K562 (cell line): Measurements from ENCODE around the gene ANKRD24. TPM values are rescaled to one million over a fixed set of nuclear protein-coding genes. Genes with fewer than 3 reads are reported as not detected.

Source experiments
- CHD7 ChIP-seq: fragments of 200-600 bp; sonication (generic); IDR thresholded peaks from one replicate; pipeline ENCODE4 v1.6.1; 2012; ENCODE audit warnings: mild to moderate bottlenecking, low read depth, low read length, inconsistent platforms
- ETV1 ChIP-seq: fragments of 450-650 bp; conservative IDR thresholded peaks from 2 replicates; pipeline ENCODE4 v1.6.1; 2016; ENCODE audit warnings: missing genetic modification characterization, control low read depth, low read depth, missing compliant biosample characterization
- GABPB2 ChIP-seq: fragments of 250-450 bp; sonication (Bioruptor Pico); conservative IDR thresholded peaks from 2 replicates; pipeline ENCODE4 v1.5.1; 2021; ENCODE audit warnings: mild to moderate bottlenecking
- GTF2B ChIP-seq: IDR thresholded peaks from 2 replicates; pipeline ENCODE4 v1.6.1; 2011; ENCODE audit not compliant: insufficient read length; ENCODE audit errors: extremely low read depth
- NR2C2 ChIP-seq, 2 experiments: fragments of 200-800 bp in 1 of 2; sonication (Bioruptor generic) in 1 of 2; sonication (generic) in 1 of 2; formaldehyde crosslinking in 1 of 2; IDR thresholded peaks; 2 replicates each; pipeline versions ENCODE4 v1.6.1 to v1.8.0; 2016 to 2022; ENCODE audit warnings: mild to moderate bottlenecking in 1 of 2, missing compliant biosample characterization in 1 of 2, missing genetic modification characterization in 1 of 2, missing genetic modification reagents in 1 of 2
- SFPQ ChIP-seq: fragments of 200-400 bp; formaldehyde crosslinking; IDR thresholded peaks from 2 replicates; pipeline ENCODE4 v1.6.1; 2017; ENCODE audit warnings: mild to moderate bottlenecking, low read depth, low read length, moderate library complexity
- SPI1 ChIP-seq: IDR thresholded peaks from 2 replicates; pipeline ENCODE4 v1.6.1; 2011; ENCODE audit warnings: low read depth, low read length, control low read depth, borderline replicate concordance
- ZNF717 ChIP-seq: fragments of 250-450 bp; sonication (Bioruptor Pico); IDR thresholded peaks from 2 replicates; pipeline ENCODE4 v1.5.0; 2021
- polyA plus RNA-seq, 8 experiments: library from polyadenylated mRNA; depleted of rRNA in 4 of 8; stranded (reverse) in 5 of 8; unstranded in 3 of 8; fragments of >200 nt; fragmentation: Nextera tagmentation in 2 of 8; fragmentation: Illumina TruSeq in 1 of 8; extraction: Ambion mirVana in 2 of 8; extraction: Trizol in 1 of 8; gene quantifications; 2 replicates each; pipeline versions ENCODE4 v1.2.1 to v1.2.3, GENCODE V29; 2011 to 2014; ENCODE audit warnings: inconsistent platforms in 1 of 8, missing spikeins in 1 of 8
- total RNA-seq, 7 experiments: library from RNA; depleted of rRNA in 6 of 7; stranded (reverse); fragments of >200 nt in 6 of 7; fragmentation: Illumina TruSeq in 2 of 7; extraction: Trizol in 2 of 7; gene quantifications; 2 replicates each; pipeline versions ENCODE4 v1.2.1 to v1.2.3, GENCODE V29; 2011 to 2021; ENCODE audit warnings: low replicate concordance in 1 of 7

Gene ANKRD24
- total and polyA plus RNA-seq, 9 of the 15 experiments (the other 6 are each of a cell fraction or from before 2014, with no cell fraction given), result 0.07 to 0.12 (median 0.09) TPM; not detected in 5

- TF ChIP-seq CHD7 (no peak), NR2C2 (CRISPR knock-in tag; IDR thresholded peaks at IDR 0.05) (no peak), NR2C2 (tag; IDR thresholded peaks at IDR 0.05) (no peak), ZNF717 (CRISPR knock-in tag) (no peak), GTF2B (no peak), GABPB2 (CRISPR knock-in tag) (no peak), SFPQ (no peak), ETV1 (tag) (no peak), SPI1 (no peak)
Observed at GRCh38 chr19:4200940-4201542, 18.6 kb downstream of the ANKRD24 start (continued).
